GM19043 (cell line): ENCODE data around the gene NID1.
A peak's percentile ranks its signal among the peaks of the same experiment; 100 is the strongest.

ENCODE experiments used
- ATAC-seq: cut with Tn5 transposase; IDR thresholded peaks from one replicate; pipeline ENCODE4 v1.9.1; 2021; ENCODE audit warnings: low read depth; ENCODE audit not compliant: unreplicated experiment

NID1 gene

GRCh38 chr1:236067854-236068454 lies 3.1 kb upstream of the NID1 start:
- ATAC-seq: no peak

- ATAC-seq: peak; percentile 79
These were observed 2.0 kb upstream of the NID1 start for GRCh38 chr1:236066828-236067386.

GRCh38 chr1:236066054-236066453 lies 1.2 kb upstream of the NID1 start:
- ATAC-seq: no peak

- ATAC-seq: no peak
These were observed 667 bp upstream of the NID1 start for GRCh38 chr1:236065509-236066005.

- no peak for ATAC-seq
These were observed 794 bp downstream of the NID1 start for GRCh38 chr1:236063919-236064673.

- no peak for ATAC-seq
These were observed 1.4 kb downstream of the NID1 start for GRCh38 chr1:236063551-236063918.

GRCh38 chr1:236060286-236060685 lies 4.6 kb downstream of the NID1 start:
- no peak for ATAC-seq

- no peak for ATAC-seq
These were observed 5.9 kb downstream of the NID1 start for GRCh38 chr1:236059011-236059410.

GRCh38 chr1:236058141-236058934 lies 6.6 kb downstream of the NID1 start:
- peak; percentile 82 for ATAC-seq

GRCh38 chr1:236057546-236057945 lies 7.3 kb downstream of the NID1 start:
- no peak for ATAC-seq

GRCh38 chr1:236052232-236052993 lies 12.5 kb downstream of the NID1 start:
- ATAC-seq: no peak

- no peak for ATAC-seq
These were observed 13.6 kb downstream of the NID1 start for GRCh38 chr1:236051242-236051791.

- no peak for ATAC-seq
These were observed 19.1 kb downstream of the NID1 start for GRCh38 chr1:236045771-236046170.

GRCh38 chr1:236044341-236044740 lies 20.5 kb downstream of the NID1 start:
- ATAC-seq: no peak

- ATAC-seq: no peak
These were observed 23.0 kb downstream of the NID1 start for GRCh38 chr1:236041631-236042618.

GRCh38 chr1:236039740-236040685 lies 24.9 kb downstream of the NID1 start:
- no peak for ATAC-seq

GRCh38 chr1:236038034-236038433 lies 26.9 kb downstream of the NID1 start:
- ATAC-seq: no peak

GRCh38 chr1:236035681-236036101 lies 29.2 kb downstream of the NID1 start:
- ATAC-seq: no peak
